GM13977 (cell line): ENCODE data around the gene SLC19A1.
"Not testable (repeated sequence)": the region's sequence is repeated elsewhere in the genome, so short reads cannot be mapped to it uniquely, and the experiment has no call there.

ENCODE experiments used
- DNase-seq: peaks from one replicate; pipeline ENCODE4 v3.0.0; 2012; ENCODE audit warnings: low spot score
- in situ Hi-C: fragments of 300-500 bp; cut with MboI; formaldehyde crosslinking; loops from one replicate; pipeline ENCODE4 v1.12.0; 2022; ENCODE audit warnings: low sequenced_read_pairs, low pct_unique_long_range_greater_than_20kb, mixed read lengths, inconsistent platforms; ENCODE audit not compliant: unreplicated experiment
- TF ChIP-seq, protein P1 (sequence below): IDR thresholded peaks from 2 replicates; pipeline ENCODE4 v1.5.1; 2012; ENCODE audit warnings: mild to moderate bottlenecking, control low read depth; ENCODE audit not compliant: insufficient read depth; ENCODE audit errors: extremely low read depth, missing control alignments

SLC19A1 gene

DNA sequence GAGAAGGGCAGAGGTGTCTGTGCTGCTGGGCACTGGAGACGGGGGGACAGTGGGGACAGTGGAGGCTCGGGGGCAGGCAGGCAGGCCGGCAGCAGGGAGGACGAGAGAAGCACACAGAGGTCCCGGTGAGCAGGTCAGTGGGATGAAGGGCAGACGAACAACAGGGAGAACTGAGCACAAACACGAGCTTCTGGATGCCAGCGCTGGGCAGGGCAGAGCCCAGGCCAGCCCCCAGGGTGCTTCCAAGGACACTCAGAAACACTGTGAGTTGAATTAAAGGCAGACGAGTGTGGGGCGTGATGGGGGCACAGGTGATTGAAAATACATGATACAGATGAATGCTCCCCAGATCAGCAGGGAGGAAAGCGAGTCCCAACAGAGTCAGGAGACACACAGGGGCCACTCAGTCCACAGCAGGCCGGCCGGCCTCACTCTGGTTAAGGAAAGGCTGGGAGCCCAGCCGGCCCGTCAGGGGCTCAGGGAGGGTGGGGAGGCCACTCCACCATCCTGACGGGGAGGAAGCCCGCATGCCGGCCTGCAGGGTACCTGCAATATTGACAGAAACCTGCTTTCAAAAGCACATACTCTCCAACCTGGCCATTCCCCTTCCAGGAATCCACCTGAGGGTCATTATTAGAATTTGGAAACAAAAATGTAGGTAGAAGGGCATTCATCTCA, 14.1 kb downstream of the SLC19A1 start:
- TF ChIP-seq, protein P1, sequence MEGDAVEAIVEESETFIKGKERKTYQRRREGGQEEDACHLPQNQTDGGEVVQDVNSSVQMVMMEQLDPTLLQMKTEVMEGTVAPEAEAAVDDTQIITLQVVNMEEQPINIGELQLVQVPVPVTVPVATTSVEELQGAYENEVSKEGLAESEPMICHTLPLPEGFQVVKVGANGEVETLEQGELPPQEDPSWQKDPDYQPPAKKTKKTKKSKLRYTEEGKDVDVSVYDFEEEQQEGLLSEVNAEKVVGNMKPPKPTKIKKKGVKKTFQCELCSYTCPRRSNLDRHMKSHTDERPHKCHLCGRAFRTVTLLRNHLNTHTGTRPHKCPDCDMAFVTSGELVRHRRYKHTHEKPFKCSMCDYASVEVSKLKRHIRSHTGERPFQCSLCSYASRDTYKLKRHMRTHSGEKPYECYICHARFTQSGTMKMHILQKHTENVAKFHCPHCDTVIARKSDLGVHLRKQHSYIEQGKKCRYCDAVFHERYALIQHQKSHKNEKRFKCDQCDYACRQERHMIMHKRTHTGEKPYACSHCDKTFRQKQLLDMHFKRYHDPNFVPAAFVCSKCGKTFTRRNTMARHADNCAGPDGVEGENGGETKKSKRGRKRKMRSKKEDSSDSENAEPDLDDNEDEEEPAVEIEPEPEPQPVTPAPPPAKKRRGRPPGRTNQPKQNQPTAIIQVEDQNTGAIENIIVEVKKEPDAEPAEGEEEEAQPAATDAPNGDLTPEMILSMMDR, result no peak
- in situ Hi-C loops, result no loop called here
- DNase-seq, result no peak

DNA sequence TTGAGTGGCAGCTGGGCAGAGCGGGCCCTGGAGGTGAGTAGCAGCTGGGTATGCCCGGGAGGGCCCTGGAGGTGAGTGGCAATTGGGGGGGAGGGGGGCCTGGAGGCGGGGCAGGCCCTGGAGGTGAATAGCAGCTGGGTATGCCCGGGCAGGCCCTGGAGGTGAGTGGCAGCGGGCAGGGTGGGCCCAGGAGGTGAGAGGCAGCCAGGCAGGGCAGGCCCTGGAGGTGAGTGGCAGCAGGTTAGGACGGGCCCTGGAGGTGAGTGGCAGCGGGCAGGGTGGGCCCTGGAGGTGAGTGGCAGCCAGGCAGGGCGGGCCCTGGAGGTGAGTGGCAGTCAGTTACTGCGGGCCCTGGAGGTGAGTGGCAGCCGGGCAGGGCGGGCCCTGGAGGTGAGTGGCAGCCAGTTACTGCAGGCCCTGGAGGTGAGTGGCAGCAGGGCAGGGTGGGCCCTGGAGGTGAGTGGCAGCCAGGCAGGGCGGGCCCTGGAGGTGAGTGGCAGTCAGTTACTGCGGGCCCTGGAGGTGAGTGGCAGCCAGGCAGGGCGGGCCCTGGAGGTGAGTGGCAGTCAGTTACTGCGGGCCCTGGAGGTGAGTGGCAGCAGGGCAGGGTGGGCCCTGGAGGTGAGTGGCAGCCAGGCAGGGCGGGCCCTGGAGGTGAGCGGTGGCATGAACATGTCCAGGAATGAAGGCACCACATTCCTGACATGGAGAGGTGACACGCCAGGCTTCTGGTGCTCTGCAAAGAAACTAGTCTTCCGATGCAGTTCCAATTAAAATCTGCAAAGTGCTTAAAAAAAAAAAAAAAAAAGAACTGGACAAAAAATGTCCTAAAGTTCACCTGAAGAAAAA, 14.9 kb downstream of the SLC19A1 start:
- in situ Hi-C loops, DNase-seq: not testable (repeated sequence)

DNA sequence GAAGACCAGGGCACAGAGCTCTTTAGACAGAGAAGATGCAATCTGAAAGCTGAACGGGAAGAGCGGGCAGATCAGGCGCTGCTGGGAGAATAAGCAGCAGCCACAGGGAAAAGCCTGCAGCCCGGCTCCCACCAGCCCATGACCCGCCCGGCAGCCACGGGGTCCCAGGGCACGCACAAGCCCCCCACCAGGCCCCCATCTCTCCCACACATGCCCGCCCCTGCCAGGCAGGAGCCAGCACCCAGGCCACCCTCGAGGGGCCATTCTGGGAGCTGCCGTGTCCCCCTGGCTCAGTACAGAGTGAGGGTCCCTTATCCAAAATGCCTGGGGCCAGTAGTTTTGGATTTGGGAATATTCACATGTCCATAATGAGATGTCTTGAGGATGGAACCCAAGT, 16.3 kb downstream of the SLC19A1 start:
- DNase-seq, result no peak
- in situ Hi-C loops, result no loop called here

DNA sequence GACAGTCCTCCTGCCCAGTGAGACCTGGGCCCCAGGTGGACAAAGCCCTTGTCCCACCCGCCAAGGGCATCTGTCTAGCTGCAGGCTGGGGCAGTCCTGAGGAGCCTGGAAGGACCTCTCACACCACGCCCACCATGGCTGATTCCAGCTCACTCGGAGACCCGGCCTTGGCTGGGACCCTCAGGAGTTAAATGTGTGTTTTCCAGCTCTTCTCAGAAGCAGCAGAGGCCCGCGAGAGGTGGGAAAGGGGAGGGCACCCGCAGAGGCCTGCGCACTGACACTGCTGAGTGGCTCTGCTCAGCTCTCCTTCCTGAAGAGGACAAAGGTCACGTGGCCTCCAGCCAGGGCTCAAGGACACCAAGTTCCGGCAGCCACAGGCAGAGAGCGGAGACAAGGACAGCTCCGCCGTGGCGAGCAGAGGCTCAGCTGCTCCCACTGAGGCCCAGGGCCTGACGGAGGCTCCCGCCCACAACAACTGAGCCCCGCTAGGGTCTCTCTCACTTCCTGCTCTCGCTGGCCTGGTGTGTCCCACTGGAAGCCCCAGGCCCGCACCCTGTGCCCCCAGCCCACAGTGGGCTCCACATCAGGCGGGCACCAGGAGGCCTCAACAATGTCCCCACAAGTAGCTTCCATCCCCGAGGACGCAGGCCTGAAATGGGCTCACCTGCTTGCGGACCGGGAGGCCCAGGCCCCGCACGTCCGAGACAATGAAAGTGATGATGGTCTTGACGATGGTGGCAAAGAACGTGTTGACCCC, 16.9 kb downstream of the SLC19A1 start:
- in situ Hi-C loops, result no loop called here
- DNase-seq, result no peak
- TF ChIP-seq, protein P1, result no peak

More for the DNA sequence above, 16.3 kb downstream of the SLC19A1 start:
- TF ChIP-seq, protein P1, result no peak

DNA sequence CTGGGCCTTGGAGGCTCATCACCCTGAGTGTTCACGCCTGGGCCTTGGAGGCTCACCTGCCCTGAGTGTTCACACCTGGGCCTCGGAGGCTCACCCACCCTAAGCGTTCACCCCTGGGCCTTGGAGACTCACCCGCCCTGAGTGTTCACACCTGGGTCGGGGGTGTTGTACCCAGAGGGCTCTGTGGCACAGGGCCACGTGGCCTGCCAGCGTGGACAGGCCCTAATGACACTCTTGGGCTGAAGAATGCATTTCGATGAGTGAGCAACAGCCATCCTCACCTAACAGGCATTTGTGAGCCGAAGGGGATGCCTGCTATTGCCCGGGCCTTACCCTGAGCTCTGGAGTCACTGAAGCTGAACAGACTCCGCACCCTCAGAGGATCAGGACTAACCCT, 17.5 kb downstream of the SLC19A1 start:
- no peak for DNase-seq
- TF ChIP-seq, protein P1, result no peak
- in situ Hi-C loops, result no loop called here

DNA sequence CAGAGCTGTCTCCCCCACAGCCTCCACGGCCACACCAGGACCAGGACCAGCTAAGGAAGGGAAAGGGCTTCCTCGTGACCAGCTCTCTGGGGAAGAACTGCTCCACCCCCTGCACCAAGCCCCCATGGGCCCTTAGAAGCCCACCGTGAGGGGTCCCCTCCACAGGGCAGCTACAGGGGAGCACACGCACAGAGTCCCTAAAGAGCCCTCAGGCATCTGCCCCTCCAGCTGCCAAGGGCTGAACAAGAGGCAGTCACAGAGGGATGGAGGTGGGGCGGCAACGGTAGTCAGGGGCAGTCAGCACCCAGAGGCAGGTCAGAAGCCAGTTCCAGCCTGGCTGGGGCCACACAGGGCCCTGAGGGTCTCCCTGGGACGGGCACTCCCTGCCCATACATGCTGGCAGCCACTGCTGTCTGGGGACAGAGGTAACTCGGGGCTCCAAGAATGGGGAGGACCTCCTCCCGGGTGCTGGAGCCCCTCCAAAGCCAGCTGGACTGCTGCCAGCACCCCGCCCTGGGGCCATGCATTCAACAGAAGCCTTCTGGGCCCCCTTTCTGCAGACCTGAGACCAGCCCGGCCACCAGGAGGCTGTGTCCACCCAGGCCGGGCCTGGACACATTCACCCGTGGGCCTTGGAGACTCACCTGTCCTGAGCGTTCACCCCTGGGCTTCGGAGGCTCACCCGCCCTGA, 18.7 kb downstream of the SLC19A1 start:
- TF ChIP-seq, protein P1, result no peak
- no peak for DNase-seq
- in situ Hi-C loops, result no loop called here
